SKM-1 (cell line): ENCODE results near the gene TRIO.
"Not testable (repeated sequence)": the region's sequence is repeated elsewhere in the genome, so short reads cannot be mapped to it uniquely, and the experiment has no call there.

ENCODE experiments used
- DNase-seq: peaks from one replicate; lab custom pipeline; 2025; ENCODE audit not compliant: unreplicated experiment; lab: John Stamatoyannopoulos, UW

The TRIO gene

DNA sequence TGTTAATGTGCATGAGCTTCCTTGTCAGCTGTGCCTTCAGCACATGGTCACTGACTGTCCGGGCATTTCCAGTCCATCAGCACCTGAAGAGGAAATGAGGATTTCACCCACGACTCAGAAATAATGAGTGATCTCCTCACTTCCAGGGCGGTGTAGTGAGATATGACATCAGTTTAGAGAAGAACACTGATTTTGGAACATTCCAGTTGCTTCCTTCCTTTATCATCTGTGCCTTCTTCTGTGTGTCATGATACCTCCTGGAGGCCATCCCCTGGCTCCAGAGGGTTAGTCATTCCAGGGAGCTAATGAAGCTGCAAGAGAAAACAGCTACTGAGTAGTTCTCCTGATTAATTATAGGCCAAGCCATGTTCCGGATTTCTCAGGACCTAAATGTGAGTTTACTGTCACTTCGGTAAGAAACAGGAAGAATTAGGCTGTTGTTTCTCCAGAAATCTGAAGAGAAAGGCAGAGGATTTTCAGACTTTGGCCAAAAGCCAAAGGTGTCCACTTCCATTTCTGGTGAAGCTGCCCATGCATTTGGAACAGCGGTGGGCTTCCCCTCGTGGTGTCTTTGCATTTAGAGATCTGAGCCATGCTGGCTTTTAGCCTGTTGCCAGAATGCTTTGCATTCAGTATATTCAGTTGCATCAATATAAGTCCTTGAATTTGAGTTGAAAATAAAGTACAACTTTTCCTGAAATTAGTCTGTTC is 277.1 kb downstream of the TRIO start:
- DNase-seq = no peak

DNA sequence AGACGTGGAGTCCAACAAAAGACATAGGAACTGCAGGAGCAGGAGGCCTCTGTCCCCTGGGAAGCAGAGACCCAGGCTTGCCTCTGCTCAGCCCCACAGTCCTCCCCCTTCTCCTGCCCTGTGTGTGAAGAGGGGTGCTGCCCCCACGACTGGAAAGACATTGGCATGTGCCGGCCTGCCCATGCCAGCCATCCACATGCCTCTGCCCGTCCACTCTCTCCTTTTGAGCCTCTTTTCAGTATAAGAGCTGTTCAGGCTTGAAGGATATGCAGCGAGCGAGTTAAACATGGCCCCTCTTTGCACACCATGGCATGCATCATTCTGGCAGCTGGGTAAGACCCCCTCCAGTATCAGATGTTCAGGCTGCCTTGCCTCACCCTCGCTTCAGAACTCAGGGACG is 278.7 kb downstream of the TRIO start:
- no peak for DNase-seq

DNA sequence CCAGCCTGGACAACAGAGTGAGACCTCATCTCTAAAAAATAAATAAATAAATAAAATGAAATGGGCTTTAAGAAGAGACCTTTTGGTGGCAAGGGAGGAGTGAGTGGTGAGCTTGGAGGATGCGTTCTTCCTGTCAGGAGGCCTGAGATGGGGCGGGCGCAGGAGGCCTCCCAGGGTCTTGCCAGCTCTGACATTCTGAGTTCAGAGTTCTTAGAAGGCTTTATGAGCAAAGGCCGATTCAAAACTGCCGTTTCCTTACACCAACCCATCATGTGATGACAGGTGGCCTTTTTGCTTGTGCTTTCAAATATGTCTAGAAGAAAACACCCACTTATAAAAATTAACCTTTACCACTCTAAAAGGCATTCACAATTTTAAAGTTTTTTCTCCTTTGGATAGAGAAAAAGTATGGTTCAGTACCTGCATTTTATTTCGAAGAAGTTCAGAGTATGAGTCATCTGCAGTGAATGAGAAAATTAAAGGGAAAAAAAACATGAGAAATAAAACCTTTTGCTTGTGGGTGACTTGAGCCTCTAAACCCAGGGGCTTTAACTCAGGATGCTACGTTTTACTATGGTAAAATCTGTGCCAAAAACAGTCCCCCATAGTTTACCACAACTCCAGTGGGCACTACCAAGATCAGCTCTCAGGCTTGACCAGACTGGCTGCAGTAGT is 281.0 kb downstream of the TRIO start:
- no peak for DNase-seq

DNA sequence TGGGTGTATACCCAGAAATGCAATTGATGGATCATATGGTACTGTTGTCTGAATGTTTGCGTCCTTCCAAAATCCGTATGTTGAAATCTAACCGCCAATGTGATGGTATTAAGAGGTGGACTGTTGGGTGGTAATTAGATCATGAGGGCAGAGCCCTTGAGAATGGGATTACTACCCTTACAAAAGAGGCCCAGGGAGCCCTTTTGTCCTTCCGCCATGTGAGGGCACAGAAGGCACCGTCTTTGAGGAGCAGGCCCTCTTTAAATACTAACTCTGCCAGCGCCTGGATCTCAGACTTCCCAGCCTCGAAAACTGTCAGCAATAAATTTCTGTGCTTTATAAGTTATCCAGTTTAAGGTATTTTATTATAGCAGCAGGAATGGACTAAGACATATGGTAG is 282.4 kb downstream of the TRIO start:
- DNase-seq = no peak

DNA sequence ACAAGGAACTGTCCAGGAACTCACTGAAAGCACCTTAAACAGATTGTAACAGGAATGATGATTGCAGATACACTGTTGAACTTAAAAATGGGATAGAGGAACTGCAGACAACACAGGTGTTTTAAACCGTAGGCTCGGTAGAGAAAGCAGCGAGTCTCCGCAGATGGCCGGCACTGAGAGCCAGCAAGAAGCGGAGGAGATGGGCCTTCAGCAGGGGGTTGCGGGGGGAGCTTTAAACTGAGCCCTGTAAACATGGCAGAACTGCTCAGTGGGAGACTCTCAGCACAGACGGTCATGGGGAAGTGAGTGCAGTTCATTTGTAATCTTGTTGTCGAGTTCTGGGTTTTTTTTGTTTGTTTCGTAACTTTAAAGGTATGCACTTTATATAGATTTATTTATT is 283.4 kb downstream of the TRIO start:
- no peak for DNase-seq

DNA sequence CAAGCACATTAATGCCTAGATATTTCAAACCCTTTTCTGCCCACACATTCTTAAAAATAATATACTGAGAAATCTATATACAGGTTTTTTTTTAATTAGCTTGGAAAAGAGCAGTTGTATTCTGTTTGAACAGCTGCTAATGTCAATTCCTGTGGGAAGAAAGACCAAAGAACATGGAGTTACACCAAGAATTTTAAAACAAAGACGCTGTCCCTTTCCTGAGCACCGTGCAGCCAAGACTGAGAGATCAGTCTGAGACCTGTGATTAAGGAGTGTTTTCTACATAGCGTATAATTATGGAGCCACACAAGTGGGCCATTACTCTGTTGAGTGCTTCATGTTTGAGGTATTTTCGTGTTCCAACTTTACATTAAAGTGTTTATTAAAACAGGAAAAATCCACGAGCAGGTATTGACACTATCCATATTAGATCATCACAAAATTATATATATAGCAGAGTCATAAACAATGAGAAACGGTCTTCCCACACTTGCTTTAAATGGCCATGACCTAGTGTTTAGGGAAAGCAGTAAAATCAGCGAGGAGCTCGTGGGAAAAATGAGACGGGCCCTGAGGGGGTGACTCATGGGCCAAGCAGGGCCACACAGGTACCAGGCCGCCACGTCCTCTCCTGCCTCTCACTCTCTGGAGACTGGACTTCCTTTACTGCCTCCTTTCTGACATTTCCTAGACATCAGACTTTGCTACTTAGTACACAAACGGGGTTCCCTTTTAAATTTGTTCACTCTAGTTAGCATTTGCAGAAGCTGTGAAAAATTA is 285.4 kb downstream of the TRIO start:
- no peak for DNase-seq

DNA sequence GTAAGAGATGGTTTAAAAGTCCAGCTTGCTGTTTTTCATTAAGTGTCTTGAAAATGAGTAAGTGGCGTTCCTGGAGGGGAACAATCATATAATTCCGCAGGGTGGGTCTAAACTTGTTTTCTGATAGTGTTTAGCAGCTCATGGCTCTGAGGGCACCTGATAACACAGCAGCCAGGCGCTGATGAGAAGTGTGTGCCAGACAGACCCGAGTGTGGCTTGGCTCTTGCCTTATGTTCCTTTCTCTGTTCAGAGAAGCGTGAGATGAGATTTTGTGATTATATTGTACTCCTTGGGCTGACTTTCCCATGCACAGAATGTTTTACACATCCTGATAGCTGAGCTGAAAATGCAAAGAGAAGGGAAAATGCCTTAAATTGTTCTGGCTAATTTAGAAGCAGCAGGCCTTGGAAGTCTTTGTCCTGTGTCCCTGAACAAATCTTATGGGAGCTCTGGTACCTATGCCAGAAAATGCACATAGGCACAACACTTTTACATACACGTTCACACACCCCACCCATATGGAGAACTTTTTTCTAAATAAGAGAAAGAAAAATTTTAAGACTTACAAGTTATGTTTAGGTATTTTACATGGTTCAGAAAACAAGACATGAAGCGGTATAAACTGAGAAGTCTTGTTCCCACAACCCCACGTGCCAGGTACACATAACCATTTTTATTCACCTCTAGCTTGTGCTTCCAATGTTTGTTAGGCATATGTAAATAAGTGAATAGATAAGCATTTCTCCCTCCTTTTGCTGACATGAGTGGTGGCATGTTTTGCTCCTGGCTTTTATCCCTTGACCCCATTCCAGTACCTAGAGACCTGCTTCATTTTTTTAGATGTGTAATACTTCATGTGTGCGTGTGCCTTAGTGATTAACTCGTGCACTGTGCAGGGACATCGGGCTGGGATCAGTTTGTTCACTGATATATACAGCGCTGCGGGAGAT is 286.2 kb downstream of the TRIO start:
- DNase-seq = no peak

DNA sequence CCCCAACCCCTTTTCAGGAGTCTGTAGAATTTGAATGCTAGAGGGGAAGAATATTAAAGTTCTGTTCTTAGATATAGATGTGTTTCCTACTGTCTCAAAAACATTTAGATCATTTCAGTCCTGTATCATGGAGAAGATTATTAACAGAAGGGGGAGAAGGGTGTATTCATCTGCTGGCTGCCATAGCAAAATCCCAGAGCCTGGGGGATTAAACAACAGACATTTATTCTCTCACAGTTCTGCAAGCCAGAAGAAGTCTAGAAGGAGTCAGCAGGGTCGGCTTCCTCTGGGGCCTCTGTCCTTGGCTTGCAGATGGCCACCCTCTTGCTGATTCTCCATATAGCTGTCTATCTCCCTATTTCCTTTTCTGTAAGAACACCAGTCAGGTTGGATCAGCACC is 288.4 kb downstream of the TRIO start:
- no peak for DNase-seq

DNA sequence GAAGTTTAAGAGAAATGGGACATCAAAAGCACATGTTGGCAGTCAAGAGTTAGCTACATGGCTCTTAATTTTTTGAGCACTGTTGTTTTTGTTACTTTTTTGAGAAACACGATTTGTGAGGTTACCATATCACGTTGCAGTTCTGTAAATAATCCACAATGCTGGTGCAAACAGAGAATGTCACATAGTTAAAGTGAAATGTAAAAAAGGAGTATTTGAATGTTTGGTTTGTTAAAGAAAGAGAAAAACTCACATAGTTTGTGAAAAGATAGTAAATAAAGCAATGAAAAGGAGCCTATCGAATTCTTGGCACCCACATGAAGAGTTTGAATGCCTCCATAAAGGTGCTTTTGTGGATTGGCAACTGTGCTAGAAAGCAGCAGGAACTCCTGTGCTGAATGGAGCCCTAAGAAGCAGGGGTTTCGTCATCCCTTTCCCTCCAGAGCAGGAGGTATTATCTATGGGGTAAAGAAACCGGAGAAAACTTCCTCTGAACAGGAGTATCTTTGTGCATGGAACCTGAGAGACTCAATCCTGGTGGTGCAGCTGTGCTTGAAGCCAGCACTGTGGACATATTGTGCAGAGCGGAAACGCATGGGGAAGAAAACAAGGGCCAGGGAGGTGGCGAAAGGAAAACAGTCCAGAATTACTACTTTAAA is 289.9 kb downstream of the TRIO start:
- DNase-seq = no peak

DNA sequence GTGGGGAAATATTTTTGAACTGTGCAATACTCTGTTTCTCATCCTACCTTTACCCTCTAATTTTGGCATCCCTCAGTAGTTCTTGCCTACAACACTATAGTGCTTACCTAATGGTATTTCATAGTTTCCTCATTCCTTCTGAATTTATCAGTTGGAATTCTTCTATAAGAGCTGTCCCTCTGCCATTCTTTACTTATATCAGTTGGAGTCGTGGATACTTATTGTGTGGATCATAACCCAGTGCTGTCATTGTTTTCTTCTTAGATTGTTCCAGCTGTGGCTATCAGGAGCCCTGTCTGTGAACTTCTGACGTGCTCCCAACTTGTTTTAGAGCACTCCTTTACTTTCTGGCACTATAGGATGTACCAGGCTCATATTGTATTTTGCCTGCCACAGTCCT is 292.3 kb downstream of the TRIO start:
- no peak for DNase-seq

DNA sequence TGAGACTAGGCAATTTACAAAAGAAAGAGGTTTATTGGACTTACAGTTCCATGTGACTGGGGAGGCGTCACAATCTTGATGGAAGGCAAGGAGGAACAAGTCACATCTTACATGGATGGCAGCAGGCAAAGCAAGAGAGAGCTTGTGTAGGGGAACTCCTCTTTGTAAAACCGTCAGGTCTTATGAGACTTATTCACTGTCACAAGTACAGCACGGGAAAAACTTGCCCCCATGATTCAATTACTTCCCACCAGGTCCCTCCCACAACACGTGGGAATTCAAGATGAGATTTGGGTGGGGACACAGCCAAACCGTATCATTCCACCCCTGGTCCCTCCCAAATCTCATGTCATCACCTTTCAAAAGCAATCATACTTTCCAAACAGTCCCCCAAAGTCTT is 293.0 kb downstream of the TRIO start:
- not testable (repeated sequence) for DNase-seq

DNA sequence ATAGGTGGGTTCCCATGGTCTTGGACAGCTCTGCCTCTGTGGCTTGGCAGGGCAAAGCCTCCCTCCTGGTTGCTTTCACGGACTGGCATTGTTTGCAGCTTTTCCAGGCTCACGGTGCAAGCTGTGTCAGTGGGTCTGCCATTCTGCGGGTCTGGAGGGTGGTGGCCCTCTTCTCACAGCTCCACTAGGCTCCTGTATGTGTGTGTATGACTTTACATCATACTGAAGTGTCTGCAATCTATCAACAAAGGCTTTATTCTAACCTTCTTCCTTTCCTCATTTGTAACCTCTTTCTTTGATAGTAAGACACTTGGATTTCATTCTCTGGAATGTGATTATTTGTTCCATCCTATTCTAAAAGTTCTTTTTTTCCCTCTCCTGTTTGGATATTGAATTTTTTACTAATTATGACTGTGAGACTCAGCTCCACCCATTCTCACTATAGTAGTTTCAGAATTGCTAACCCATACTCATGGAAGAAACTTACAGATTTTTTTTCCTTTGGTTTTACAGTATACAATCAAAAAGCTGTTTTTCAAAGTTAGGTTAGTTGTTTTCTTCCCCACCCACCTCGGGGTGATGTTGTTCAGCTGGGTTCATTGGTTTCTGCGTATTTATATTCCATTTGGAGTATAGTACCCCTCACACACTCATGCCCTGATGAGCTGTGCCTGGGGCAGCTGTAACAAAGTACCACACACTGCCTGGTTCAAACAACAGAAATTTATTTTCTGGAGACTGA is 293.8 kb downstream of the TRIO start:
- no peak for DNase-seq

DNA sequence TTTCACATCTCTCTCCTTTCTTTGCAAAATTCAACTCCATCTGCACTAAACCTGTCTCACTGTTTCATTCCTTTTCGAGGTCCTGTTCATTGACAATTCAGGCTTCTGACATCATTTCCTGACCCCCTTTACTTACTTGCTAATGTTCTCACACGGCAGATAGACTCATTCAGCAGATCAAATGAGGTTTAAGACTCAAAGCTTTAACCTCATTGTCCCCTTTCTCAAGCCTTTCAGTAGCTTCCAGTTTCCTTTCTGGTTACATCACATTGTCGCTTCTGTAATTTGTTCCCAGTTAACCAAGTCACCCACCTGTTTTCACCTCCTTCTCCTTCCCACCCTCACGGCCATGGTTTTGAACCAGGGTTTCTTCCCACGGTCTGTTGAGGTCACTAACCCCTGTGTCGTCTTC is 295.1 kb downstream of the TRIO start:
- no peak for DNase-seq

DNA sequence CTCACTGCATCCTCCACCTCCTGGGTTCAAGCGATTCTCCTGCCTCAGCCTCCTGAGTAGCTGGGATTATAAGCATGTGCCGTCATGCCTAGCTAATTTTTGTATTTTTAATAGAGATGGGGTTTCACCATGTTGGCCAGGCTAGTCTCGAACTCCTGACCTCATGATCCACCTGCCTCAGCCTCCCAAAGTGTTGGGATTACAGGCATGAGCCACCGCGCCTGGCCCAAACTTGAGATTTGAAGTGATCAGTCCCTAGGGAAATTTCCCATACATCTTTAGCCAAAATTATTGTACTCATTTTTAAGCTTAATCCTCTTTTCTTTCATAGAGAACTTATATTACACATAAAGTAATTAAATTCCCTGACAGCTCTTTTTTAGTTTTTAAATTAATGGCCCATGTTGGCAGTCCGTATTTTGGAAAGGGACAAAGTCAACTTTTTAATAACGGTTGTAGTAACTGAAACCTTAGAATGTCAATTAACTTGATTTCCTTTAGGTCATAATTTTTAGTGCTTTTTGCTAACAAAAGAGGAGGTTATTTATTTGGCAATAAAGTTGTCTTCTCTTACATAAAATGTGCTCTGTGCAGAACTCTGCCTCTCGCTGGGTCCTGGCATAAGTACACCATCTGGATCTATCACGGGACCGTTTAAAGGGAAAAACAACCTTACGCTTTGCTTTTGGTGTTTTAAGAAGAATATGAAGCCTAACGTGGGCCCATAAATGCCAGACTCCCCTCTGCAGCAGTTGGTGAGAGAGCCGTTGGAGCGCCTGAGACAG is 296.1 kb downstream of the TRIO start:
- no peak for DNase-seq

DNA sequence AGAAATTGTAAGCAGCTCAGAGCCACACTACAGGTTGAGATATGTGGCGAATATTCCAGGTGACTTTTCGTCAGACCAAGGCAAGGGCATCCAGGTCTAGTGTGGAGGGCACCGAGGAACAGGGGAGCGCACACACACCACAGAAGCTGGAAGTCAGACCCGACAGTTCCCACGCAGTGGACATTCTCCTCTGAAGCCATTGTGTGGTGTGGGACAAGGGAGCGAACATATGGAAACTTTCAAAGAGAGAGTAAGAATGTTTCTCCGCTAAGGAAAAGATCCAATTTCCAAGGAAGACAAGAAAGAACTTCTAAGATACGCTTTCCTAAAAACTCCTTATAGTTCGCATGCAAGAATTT is 297.1 kb downstream of the TRIO start:
- DNase-seq = no peak

DNA sequence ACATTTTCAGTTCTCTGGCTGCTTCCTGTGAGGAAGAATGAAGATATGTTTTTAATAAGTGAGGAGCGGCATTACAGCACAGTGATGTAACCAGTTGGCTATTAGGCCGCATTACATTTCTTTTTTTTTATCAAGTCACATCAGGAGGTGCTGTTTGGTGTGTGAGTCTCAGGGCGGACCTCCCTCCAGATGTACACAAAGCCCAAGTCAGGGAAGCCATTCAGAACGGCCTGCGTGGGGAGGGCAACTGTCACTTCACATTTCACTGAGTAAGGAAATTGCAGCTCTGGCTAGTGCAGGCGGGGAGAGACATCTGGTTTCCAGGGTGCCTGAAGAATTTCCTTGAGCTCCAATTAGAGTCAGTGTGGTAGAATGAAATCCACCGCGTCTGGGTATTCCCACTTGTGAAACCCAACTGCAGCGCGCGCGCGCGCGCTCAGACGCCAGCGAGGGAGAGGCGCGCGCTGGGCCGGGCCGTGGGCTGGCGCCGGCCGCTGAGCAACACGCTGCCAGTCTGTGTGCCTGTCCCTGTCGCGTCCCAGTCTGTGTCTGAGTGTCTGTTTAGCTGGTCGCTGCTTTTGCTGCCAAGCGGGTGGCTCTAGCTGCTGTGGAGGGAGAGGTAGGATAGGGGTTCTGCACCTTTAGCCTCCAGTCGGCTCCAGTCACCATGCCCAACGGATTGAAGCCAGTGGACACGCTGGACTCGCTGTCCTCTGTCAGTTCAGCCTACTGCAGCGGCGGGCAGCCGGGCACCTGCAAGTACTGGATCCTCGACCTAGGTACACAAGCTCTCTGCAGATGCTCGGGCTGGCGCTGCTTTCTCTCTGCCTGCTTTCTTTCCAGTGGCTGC is 297.7 kb downstream of the TRIO start:
- no peak for DNase-seq

DNA sequence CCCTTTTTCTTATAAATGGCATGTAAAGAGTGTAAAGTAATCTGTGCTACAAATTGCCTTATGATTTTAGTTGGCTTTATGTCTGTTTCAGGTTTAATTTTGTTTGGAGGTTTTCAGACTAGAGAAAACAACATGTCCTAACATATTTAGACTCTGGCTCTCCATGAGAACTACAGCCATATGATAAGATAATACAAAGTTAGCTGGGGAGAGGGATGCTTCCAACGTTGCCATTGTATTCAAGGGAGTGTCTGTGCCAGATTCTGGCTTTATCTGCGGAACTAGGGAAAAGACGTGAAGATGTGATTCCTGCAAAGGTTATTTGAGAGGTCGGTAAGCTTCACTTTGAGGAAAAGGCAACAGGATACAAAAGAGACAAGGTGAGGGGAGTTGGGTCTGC is 298.5 kb downstream of the TRIO start:
- no peak for DNase-seq

DNA sequence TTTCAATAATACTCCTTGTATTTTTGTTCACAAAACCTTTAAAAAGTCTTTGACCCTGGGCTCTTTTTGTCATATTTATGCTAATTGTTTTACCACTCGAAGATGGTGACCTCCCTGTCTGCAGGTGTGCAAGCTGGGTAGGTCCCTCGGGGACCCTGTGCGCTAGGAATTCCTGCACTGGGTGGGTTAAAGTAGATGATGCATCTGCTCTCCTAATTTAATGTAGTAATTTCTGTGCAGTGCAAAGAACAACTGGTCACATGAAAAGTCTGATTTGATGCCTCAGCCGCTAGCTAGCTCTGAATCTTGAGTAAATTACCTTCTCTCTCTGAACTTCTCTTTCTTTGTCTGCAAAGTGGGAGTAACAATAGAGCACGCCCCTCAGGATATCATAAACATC is 299.4 kb downstream of the TRIO start:
- no peak for DNase-seq
